Measurements from ENCODE around the gene DCLK1. TPM values are rescaled to one million over a fixed set of nuclear protein-coding genes. Genes with fewer than 3 reads are reported as not detected.

The DCLK1 gene
- total RNA-seq, 2 donors from 2014 or later: 4.7 to 10.1 TPM

DNA sequence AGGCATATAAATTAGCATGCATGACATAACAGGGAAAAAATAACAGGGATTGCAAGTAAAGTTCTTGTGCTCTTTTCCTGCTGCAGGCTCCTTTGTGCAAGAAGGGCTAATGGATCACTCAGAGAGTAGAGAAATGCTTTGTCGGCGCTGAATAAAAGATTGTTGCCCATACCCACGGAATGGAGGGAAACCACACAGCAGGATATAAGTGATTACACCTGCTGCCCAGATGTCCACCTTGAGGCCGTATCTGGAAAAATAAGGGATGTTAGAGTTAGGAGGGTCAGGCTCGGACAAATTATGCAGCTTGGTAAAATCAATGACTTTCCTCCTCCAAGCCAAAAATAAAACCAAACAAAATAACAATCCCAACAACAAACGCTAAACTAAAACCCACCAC is 322.3 kb downstream of the DCLK1 start:
- Histone ChIP-seq H3K27ac (no peak overlapping the region), H3K36me3 (peaks cover 4% of the 10 kb centered on the region), H3K4me3 (no peak overlapping the region), H3K27me3 (no peaks in the 10 kb centered on the region), H3K9me3 (no peaks in the 10 kb centered on the region), H3K4me1 (no peaks in the 10 kb centered on the region)
- TF ChIP-seq, protein P1, sequence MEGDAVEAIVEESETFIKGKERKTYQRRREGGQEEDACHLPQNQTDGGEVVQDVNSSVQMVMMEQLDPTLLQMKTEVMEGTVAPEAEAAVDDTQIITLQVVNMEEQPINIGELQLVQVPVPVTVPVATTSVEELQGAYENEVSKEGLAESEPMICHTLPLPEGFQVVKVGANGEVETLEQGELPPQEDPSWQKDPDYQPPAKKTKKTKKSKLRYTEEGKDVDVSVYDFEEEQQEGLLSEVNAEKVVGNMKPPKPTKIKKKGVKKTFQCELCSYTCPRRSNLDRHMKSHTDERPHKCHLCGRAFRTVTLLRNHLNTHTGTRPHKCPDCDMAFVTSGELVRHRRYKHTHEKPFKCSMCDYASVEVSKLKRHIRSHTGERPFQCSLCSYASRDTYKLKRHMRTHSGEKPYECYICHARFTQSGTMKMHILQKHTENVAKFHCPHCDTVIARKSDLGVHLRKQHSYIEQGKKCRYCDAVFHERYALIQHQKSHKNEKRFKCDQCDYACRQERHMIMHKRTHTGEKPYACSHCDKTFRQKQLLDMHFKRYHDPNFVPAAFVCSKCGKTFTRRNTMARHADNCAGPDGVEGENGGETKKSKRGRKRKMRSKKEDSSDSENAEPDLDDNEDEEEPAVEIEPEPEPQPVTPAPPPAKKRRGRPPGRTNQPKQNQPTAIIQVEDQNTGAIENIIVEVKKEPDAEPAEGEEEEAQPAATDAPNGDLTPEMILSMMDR (IDR thresholded peaks at IDR 0.05): no peak
- DNase-seq (ENCODE audit: low spot score): no peak

DNA sequence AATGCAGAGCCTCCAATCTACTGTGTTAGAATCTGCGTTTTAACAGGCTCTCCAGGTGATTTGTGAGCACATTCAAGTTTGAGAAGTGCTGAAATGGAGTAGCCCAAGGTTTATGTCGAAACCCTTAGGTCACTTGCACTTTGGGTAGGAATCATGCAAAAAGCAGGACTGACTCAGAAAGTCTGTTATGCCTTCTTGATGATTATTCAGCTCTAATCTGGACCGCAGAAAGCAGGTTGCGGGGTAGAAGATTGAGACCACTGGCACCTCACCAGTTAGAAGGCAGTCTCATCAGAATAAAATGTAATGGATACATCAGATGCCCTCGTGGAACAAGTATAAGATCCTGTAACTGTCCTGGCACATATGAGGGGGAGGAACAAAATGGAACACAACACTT is 326.3 kb downstream of the DCLK1 start:
- Histone ChIP-seq H3K27me3 (no peaks in the 10 kb centered on the region), H3K4me1 (no peaks in the 10 kb centered on the region), H3K36me3 (peaks cover 4% of the 10 kb centered on the region), H3K9me3 (no peaks in the 10 kb centered on the region), H3K27ac (no peak overlapping the region), H3K4me3 (no peak overlapping the region)
- no peak for DNase-seq (ENCODE audit: low spot score)
- TF ChIP-seq, protein P1 (IDR thresholded peaks at IDR 0.05): no peak

DNA sequence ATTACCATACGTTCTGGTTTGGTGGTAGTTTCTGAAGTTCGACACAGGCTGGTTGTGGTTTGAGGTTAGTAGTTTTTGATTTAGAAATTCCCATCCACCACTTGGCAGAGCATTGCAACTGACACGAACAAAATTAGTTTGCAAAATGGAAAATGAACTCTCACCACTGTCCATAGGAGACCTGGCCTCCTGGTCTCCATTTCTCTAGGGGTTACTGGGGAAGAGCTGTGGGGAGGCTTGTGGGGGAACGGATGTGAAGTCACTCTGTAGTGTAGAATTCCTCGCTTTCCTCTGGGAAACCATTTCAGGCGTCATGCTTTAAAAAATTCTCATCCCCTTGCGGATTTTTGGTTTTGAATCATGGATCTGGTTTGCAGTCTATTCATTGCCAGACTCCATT is 333.2 kb downstream of the DCLK1 start:
- no peaks in the 10 kb centered on the region for H3K27me3 ChIP-seq
- no peak for DNase-seq (ENCODE audit: low spot score)
- H3K9me3 ChIP-seq: no peaks in the 10 kb centered on the region
- TF ChIP-seq, protein P1 (IDR thresholded peaks at IDR 0.05): no peak
- H3K4me1 ChIP-seq: no peaks in the 10 kb centered on the region
- H3K4me3 ChIP-seq: no peak overlapping the region
- no peak overlapping the region for H3K27ac ChIP-seq
- H3K36me3 ChIP-seq: no peaks in the 10 kb centered on the region

DNA sequence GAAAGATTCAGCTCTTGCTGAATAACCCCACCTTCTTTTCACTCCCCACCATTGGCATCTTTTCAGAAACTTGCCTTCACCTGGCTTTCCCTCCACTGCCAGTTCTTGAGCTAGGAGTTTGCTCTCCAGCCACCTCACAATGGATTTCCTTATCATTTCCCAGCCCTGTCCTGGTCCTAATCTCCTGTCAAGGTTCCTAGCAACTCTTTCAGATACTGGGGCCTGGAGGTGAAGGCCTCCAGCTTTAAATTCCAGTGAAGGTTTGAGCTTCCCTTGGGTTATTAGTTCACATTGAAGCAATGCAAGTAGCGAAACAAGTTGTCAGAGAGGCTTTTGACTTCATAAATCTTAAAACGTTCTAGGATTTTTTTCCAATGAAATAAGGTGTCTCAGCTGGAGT is 333.9 kb downstream of the DCLK1 start:
- TF ChIP-seq, protein P1 (IDR thresholded peaks at IDR 0.05): no peak
- Histone ChIP-seq H3K4me1 (no peaks in the 10 kb centered on the region), H3K27me3 (no peaks in the 10 kb centered on the region), H3K9me3 (no peaks in the 10 kb centered on the region), H3K36me3 (no peaks in the 10 kb centered on the region), H3K27ac (no peak overlapping the region), H3K4me3 (no peak overlapping the region)
- DNase-seq (ENCODE audit: low spot score): no peak

DNA sequence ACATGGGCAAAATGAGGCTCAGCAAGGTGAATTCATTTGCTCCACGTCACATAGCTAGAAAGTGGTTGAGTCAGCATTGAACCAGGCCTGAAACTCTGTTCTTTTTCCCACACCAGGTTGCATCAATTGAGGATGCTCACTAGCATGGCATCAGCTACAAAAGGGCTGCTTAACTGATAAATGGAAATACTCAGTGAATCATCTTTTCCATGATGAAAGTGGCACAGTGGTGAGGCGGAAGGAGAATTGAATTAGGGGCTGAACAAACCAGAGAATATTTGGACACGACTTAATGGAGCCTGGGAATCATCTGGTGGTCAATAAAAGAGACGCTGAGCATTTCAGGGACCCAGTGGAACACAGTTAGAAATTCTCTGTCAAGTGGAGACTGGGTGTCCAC is 334.6 kb downstream of the DCLK1 start:
- no peaks in the 10 kb centered on the region for H3K27me3 ChIP-seq
- H3K36me3 ChIP-seq: no peaks in the 10 kb centered on the region
- H3K27ac ChIP-seq: no peak overlapping the region
- TF ChIP-seq, protein P1 (IDR thresholded peaks at IDR 0.05): no peak
- no peaks in the 10 kb centered on the region for H3K4me1 ChIP-seq
- H3K9me3 ChIP-seq: no peaks in the 10 kb centered on the region
- H3K4me3 ChIP-seq: no peak overlapping the region
- no peak for DNase-seq (ENCODE audit: low spot score)

DNA sequence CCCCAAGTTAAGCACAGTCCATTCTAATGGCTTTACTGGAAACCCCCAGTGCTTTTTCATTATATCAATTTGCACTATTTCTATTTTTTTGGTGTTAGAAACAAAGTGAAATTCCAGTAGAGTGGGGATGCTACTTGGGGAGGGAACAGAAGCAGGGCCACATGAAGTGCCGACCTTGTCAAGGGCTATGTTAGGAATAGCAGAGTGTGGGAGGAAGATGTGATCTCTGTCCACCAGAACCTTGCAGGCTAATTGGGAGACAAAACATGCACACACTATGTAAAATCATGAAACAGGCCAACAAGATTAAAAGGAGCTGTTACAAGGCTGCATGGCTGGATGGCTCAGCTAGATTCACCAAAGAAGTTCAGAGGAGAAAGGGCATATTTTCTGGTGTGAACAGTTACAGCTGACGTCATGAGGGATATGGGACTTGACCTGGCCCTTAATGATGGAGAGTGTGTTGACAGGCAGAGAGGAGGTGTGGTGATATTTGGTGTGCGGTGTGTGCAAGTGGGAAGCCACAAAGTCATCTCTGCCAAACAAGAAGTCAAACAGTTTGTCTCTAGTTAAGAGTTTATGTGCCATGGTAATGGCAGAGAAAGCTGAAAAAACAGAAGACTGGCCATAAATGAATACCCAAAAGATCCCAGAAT is 336.3 kb downstream of the DCLK1 start:
- Histone ChIP-seq H3K4me1 (no peaks in the 10 kb centered on the region), H3K4me3 (no peak overlapping the region), H3K36me3 (no peaks in the 10 kb centered on the region), H3K9me3 (no peaks in the 10 kb centered on the region), H3K27me3 (no peaks in the 10 kb centered on the region), H3K27ac (no peak overlapping the region)
- DNase-seq (ENCODE audit: low spot score): no peak
- TF ChIP-seq, protein P1 (IDR thresholded peaks at IDR 0.05): no peak
